T1000 (cell line): ENCODE measurements around the gene SERGEF.

Source experiments
- DNase-seq: peaks from one replicate; lab custom pipeline; 2025; ENCODE audit warnings: mixed read lengths; lab: John Stamatoyannopoulos, UW

SERGEF gene

GRCh38 chr11:17770048-17770652 is 242.7 kb downstream of the SERGEF start:
- no peak for DNase-seq

- DNase-seq = no peak
These were observed 243.6 kb downstream of the SERGEF start for GRCh38 chr11:17769218-17769617.

GRCh38 chr11:17768547-17768946 is 244.3 kb downstream of the SERGEF start:
- DNase-seq = no peak

GRCh38 chr11:17767914-17768313 is 244.9 kb downstream of the SERGEF start:
- no peak for DNase-seq

GRCh38 chr11:17767301-17767885 is 245.5 kb downstream of the SERGEF start:
- DNase-seq = no peak

GRCh38 chr11:17766590-17766989 is 246.3 kb downstream of the SERGEF start:
- DNase-seq = no peak

- DNase-seq = no peak
These were observed 246.8 kb downstream of the SERGEF start for GRCh38 chr11:17766073-17766359.

GRCh38 chr11:17765356-17766072 is 247.3 kb downstream of the SERGEF start:
- DNase-seq = no peak

GRCh38 chr11:17764446-17765218 is 248.2 kb downstream of the SERGEF start:
- DNase-seq = no peak

GRCh38 chr11:17763703-17764102 is 249.1 kb downstream of the SERGEF start:
- DNase-seq = no peak

GRCh38 chr11:17763244-17763643 is 249.6 kb downstream of the SERGEF start:
- no peak for DNase-seq

GRCh38 chr11:17762309-17762974 is 250.4 kb downstream of the SERGEF start:
- no peak for DNase-seq

- no peak for DNase-seq
These were observed 252.5 kb downstream of the SERGEF start for GRCh38 chr11:17760102-17761029.

GRCh38 chr11:17755891-17756290 is 257.0 kb downstream of the SERGEF start:
- DNase-seq = no peak

GRCh38 chr11:17753641-17754040 is 259.2 kb downstream of the SERGEF start:
- DNase-seq = no peak

GRCh38 chr11:17753153-17753552 is 259.7 kb downstream of the SERGEF start:
- no peak for DNase-seq

- DNase-seq = no peak
These were observed 260.7 kb downstream of the SERGEF start for GRCh38 chr11:17752144-17752543.

GRCh38 chr11:17751558-17751957 is 261.3 kb downstream of the SERGEF start:
- DNase-seq = no peak

GRCh38 chr11:17750801-17751165 is 262.1 kb downstream of the SERGEF start:
- DNase-seq = no peak

- no peak for DNase-seq
These were observed 262.6 kb downstream of the SERGEF start for GRCh38 chr11:17750013-17750800.
